ENCODE data around the gene MVB12B.
"Not testable (repeated sequence)": the region's sequence is repeated elsewhere in the genome, so short reads cannot be mapped to it uniquely, and the experiment has no call there.

Gene MVB12B

GRCh38 chr9:126551812-126552211, 225.2 kb downstream of the MVB12B start:
- DNase-seq: no peak

- no peak for DNase-seq
Observed at GRCh38 chr9:126554292-126554691, 227.7 kb downstream of the MVB12B start.

- not testable (repeated sequence) for DNase-seq
Observed at GRCh38 chr9:126555421-126555820, 228.8 kb downstream of the MVB12B start.

Data from activated effector memory CD4-positive, alpha-beta T cell treated with anti-CD3 and anti-CD28 coated beads, Interleukin-2, amount 50 U/mL, for 16 hours (primary cell).